Activated CD4-positive, alpha-beta memory T cell treated with anti-CD3 and anti-CD28 coated beads for 36 hours (primary cell): ENCODE data around the gene PIK3IP1. TPM values are rescaled to one million over a fixed set of nuclear protein-coding genes. Genes with fewer than 3 reads are reported as not detected.

Source experiments
- CTCF ChIA-PET: fragments of 350-600 bp; sonication (Branson Sonifier 250); formaldehyde crosslinking; loops from one replicate; lab custom pipeline; 2021; ENCODE audit warnings: antibody characterized with exemption, inconsistent platforms; lab: Charles Lee
- POLR2A ChIA-PET: fragments of 350-600 bp; sonication (Branson Sonifier 250); formaldehyde crosslinking; loops from one replicate; lab custom pipeline; 2021; ENCODE audit warnings: antibody characterized with exemption; lab: Charles Lee
- DNase-seq: peaks from one replicate; pipeline ENCODE4 v3.0.0-alpha.2; 2020
- H3K27ac Mint-ChIP-seq: one replicate; pipeline ENCODE4 v1.8.0; 2021; ENCODE audit warnings: mixed read lengths
- H3K27me3 Mint-ChIP-seq: one replicate; pipeline ENCODE4 v1.8.0; 2021; ENCODE audit warnings: mixed read lengths
- H3K36me3 Mint-ChIP-seq: one replicate; pipeline ENCODE4 v1.8.0; 2021; ENCODE audit warnings: mixed read lengths
- H3K4me1 Mint-ChIP-seq: one replicate; pipeline ENCODE4 v1.8.0; 2021; ENCODE audit warnings: low read depth, mixed read lengths
- H3K4me3 Mint-ChIP-seq: one replicate; pipeline ENCODE4 v1.8.0; 2021; ENCODE audit warnings: mild to moderate bottlenecking, mixed read lengths
- H3K9me3 Mint-ChIP-seq: one replicate; pipeline ENCODE4 v1.8.0; 2021; ENCODE audit warnings: mixed read lengths
- intact Hi-C: fragments of 100-400 bp; cut with micrococcal nuclease; formaldehyde crosslinking; loops from one replicate; pipeline ENCODE4 v1.15.1; 2023
- total RNA-seq, 2 experiments: library from RNA; stranded (reverse); gene quantifications; one replicate each; pipeline ENCODE4 v1.2.3, GENCODE V29; 2021

The PIK3IP1 gene
- total RNA-seq, 2 experiments from 2014 or later = 18.8 to 19.1 TPM

DNA sequence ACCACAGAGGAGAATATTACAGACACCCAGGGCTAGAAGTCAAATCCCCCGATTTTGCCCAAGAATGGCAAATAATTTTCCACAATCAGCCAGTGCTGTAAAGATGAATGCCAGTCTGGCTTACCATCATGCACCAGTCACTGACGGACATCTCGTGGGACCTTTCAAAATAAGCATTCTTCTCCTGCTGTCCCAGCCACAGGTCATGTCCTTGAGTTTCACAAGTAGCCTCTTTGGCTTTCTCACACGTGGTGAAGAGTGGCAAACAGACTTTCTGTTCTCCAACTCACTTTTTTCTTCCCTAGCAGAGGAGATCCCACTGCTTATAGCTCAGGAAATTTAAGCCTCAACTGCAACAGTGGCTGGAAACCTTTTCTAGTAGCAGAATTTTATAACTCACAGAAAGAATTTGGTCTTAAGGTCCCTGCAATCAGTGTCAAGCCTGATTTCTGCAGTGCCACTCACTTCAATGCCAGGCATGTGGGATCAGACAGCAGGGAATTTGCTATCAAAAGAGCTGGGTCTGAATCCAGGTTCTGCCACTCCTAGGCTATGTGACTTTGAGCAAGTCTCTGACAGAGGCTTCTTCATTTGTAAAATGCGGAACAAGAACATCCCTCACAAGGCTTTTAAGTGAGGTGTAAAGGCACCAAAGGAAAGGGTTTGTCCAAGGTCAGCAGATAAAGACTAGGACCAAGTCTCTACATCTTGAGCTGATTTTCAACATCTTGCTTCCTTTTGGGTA, 3.6 kb downstream of the PIK3IP1 start:
- H3K36me3 Mint-ChIP-seq = peaks cover 27% of the 10 kb centered on the region
- peak overlapping the region; percentile 100 for H3K27ac Mint-ChIP-seq
- peak overlapping the region; percentile 98 for H3K4me3 Mint-ChIP-seq

DNA sequence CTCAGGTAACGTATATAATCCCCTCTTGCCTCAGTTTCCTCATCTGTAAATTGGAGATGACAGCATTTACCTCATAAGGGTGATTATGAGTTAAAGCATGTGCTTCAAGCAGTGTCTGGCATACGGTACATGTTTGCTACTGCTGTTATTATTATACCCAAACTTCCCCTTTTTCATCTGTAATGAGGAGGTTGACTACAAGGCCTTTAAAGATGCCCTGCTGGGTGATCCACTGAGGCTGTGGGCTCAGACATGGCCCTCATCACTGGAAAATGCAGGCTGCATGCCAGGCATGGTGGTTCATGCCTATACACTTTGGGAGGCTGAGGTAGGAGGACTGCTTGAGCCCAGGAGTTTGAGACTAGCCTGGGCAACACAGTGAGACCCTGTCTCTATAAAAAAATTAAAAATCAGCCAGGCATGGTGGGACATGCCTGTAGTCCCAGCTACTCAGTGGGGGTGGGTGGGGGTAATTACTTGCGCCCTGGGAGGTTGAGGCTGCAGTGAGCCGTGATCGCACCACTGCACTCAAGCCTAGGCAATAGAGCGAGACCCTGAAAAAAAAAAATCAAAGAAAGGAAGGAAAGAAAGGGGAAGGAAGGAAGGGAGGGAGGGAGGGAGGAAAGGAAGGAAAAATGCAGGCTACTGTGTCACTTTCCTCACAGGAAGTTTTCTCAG, 4.3 kb downstream of the PIK3IP1 start:
- no peaks in the 10 kb centered on the region for H3K27me3 Mint-ChIP-seq
- ChIA-PET POLR2A (interaction anchor here (3.0 kb wide), 1 partner anchor 10 kb away, joined by 31 read pairs; no protein-coding TSS in a partner anchor), CTCF (interaction anchor here (1.5 to 3.0 kb wide), 3 partner anchors 13 to 76 kb away, joined by 8 to 22 read pairs (median 8); partner anchors contain the start of gene LIMK2)
- intact Hi-C loops = no loop called here
- no peak for DNase-seq
- peak overlapping the region; percentile 100 for H3K27ac Mint-ChIP-seq
- H3K4me3 Mint-ChIP-seq = peak overlapping the region; percentile 43
- peaks cover 70% of the 10 kb centered on the region for H3K4me1 Mint-ChIP-seq
- peaks cover 27% of the 10 kb centered on the region for H3K36me3 Mint-ChIP-seq
- H3K9me3 Mint-ChIP-seq = no peaks in the 10 kb centered on the region

More for the DNA sequence above, 3.6 kb downstream of the PIK3IP1 start:
- ChIA-PET CTCF (interaction anchor here (1.5 to 3.0 kb wide), 4 partner anchors 14 to 77 kb away, joined by 8 to 22 read pairs (median 8); partner anchors contain the start of gene LIMK2), POLR2A (interaction anchor here (1.1 to 3.0 kb wide), 4 partner anchors 10 to 114 kb away, joined by 3 to 31 read pairs (median 6); no protein-coding TSS in a partner anchor)
- H3K9me3 Mint-ChIP-seq = no peaks in the 10 kb centered on the region
- H3K27me3 Mint-ChIP-seq = no peaks in the 10 kb centered on the region
- DNase-seq = no peak
- H3K4me1 Mint-ChIP-seq = peaks cover 68% of the 10 kb centered on the region
- intact Hi-C loops = no loop called here

DNA sequence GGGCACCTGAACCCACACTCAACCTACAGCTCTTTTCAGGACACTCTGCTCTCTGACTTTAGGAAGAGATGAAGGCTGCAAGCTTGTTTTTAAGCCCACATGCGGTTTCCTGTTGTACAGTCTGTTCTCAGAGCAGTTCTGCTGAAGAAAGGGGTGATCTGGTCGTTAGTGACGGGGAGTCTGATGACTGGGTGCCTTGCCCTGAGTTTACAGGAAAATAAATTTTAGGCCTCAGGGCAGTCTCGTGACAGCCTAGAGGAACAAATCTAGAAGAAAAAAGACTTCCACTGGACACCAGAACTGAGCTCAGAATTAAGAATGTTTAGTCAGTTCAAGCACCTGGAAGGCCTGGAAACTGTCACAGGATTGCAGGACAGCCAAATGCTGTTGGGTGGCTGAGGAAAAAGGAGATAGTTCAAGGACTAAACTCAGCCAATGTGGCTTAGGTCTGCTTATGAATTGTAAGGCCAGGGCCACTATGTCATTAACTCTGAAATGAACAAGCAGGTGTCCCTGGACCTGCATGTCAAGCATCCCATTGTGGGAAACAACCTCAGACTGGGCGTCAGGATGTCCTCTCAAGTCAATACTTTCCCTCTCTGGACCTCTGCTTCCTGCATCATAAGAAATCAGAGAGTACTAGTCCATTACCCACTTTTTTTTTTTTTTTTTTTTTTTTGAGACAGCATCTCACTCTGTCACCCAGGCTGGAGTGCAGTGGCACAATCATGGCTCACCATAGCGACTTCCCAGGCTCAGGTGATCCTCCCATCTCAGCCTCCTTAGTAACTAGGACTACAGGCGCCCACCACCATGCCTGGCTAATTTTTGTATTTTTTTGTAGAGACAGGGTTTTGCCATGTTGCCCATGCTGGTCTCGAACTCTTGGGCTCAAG, 5.7 kb downstream of the PIK3IP1 start:
- intact Hi-C loops = loop anchor here (1.0 kb wide), 1 partner anchor 8 kb away; no protein-coding TSS in a partner anchor
- ChIA-PET POLR2A (interaction anchor here (1.0 to 1.2 kb wide), 3 partner anchors 9 to 42 kb away, joined by 3 to 11 read pairs (median 3); no protein-coding TSS in a partner anchor), CTCF (interaction anchor here (0.6 to 5.6 kb wide), 8 partner anchors 10 to 264 kb away, joined by 3 to 55 read pairs (median 6); partner anchors contain the start of genes LIMK2, PATZ1 and SELENOM)
- Mint-ChIP-seq H3K4me3 (peak overlapping the region; percentile 42), H3K36me3 (peaks cover 32% of the 10 kb centered on the region), H3K27me3 (no peaks in the 10 kb centered on the region), H3K27ac (peak overlapping the region; percentile 100), H3K4me1 (peaks cover 74% of the 10 kb centered on the region), H3K9me3 (no peaks in the 10 kb centered on the region)
- peak; percentile 77 for DNase-seq

DNA sequence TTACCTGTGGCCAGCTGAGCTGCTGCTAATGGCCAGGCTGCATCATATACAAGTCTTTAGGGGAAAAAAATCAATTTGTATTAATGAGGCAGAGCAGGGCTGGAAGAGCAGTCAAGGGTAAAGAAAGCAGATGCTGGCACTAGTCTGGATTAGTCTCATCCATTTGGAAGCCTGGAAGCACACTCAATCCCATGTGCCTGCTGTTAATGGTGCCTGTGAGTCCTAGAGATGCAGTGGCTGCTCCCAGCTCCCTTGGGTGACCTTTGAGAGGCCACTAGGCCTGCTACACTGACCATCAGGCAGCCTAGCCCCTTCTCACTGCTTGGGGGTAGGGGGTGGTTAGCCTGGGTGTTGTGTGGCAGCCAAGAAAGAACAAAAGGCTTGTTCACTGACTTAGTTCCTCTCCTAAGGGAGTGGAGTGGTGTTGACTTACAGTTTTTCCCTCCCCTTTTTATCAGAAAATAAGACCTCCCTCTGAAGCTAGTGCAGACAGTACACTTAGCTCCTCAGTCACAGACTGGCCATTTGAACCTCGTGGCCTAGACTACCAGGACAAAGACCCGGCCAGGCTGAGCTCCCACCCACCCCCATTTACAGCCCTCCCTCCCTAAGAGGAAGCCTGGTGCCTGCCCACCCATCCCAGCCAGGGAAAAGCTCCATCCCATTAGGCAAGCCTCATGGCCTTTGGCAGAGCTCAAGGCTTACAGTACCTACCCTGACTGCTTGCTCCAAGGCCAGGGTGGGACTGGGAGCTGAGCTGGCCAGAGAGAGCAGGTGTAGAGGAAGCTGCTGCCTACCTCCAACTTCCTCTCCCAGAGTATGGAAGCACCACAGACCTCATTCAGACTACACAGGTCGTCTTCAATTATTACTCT, 7.8 kb downstream of the PIK3IP1 start:
- no peak for DNase-seq
- Mint-ChIP-seq H3K27me3 (no peaks in the 10 kb centered on the region), H3K27ac (peak overlapping the region; percentile 100), H3K4me1 (peaks cover 89% of the 10 kb centered on the region), H3K36me3 (peaks cover 43% of the 10 kb centered on the region), H3K4me3 (no peak overlapping the region), H3K9me3 (no peaks in the 10 kb centered on the region)
- intact Hi-C loops = no loop called here
- ChIA-PET POLR2A (interaction anchor here (0.8 to 1.1 kb wide), 2 partner anchors 8 to 17 kb away, joined by 5 to 6 read pairs; no protein-coding TSS in a partner anchor), CTCF (interaction anchor here (0.8 to 5.6 kb wide), 4 partner anchors 12 to 73 kb away, joined by 3 to 55 read pairs (median 13); partner anchors contain the start of gene LIMK2)

DNA sequence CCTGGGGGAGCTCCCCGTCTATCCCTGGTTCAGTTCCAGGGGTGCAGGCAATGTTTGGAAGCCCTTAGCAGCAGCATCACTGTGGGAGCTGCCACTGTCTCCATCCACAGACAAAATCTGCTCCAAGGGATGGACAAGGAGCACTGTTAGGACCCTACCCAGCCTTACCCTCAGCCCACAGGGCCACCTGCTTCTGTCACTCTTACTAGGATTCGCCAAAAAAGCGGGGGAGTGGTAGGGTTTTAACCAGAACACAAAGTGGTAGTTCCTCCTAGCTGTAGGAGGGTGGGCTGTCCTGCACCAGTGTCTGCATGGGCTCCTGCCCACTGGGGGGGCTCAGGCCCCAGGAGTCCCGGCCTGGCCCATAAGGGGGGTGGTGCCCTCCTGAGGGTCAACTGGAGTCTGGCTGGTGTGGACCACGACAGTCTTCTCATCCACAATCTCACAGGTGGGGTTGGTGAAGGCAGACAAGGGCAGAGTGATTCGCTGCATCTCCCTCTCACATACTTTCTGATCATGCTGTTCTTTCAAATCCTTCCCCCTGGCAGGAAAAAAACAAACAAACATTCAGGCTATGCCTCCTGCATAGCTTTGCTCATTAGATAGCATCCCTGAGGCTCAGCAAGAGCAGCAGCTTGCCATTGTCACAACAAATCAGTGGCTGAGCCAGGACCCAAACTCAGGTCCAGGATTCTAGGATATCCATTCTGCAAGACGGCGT, 9.4 kb downstream of the PIK3IP1 start:
- no peaks in the 10 kb centered on the region for H3K27me3 Mint-ChIP-seq
- H3K27ac Mint-ChIP-seq = peak overlapping the region; percentile 100
- DNase-seq = no peak
- peaks cover 47% of the 10 kb centered on the region for H3K36me3 Mint-ChIP-seq
- H3K4me1 Mint-ChIP-seq = peaks cover 91% of the 10 kb centered on the region
- no peak overlapping the region for H3K4me3 Mint-ChIP-seq
- CTCF ChIA-PET = interaction anchor here (0.6 to 5.6 kb wide), 4 partner anchors 9 to 79 kb away, joined by 3 to 55 read pairs (median 4); partner anchors contain the start of gene PIK3IP1
- H3K9me3 Mint-ChIP-seq = no peaks in the 10 kb centered on the region
- intact Hi-C loops = no loop called here
- POLR2A ChIA-PET = interaction anchor here (0.7 kb wide), 1 partner anchor 10 kb away, joined by 3 read pairs; the partner anchor contains the start of gene PIK3IP1

DNA sequence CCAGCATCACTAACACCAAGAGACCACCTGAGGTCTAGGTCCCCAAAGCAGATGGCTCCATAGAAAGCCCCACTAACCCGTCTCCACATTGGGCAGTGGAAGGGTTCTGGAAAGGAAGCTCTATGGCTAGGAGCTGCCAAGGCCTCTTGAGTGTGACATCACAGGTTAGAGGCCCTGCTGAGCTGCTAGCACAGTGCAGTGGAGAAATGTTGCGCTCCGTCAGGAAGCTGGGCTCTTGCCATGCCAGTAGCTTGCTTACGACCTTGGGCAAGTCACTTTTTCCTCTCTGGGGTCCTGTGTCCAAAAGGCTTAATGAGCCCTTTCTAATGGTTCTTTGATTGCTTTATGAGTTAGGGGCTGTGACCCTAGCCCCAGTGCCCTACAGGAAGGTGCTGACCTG, 10.6 kb downstream of the PIK3IP1 start:
- peaks cover 49% of the 10 kb centered on the region for H3K36me3 Mint-ChIP-seq
- peak overlapping the region; percentile 83 for H3K27ac Mint-ChIP-seq
- peaks cover 90% of the 10 kb centered on the region for H3K4me1 Mint-ChIP-seq
- POLR2A ChIA-PET = interaction anchor here (0.6 to 1.5 kb wide), 3 partner anchors 9 to 87 kb away, joined by 6 to 7 read pairs (median 6); partner anchors contain the start of gene PIK3IP1
- no peak for DNase-seq
- CTCF ChIA-PET = interaction anchor here (0.9 to 5.6 kb wide), 3 partner anchors 9 to 175 kb away, joined by 3 to 55 read pairs (median 4); partner anchors contain the start of genes PIK3IP1 and SELENOM
- no peaks in the 10 kb centered on the region for H3K9me3 Mint-ChIP-seq
- intact Hi-C loops = no loop called here
- no peak overlapping the region for H3K4me3 Mint-ChIP-seq
- no peaks in the 10 kb centered on the region for H3K27me3 Mint-ChIP-seq

DNA sequence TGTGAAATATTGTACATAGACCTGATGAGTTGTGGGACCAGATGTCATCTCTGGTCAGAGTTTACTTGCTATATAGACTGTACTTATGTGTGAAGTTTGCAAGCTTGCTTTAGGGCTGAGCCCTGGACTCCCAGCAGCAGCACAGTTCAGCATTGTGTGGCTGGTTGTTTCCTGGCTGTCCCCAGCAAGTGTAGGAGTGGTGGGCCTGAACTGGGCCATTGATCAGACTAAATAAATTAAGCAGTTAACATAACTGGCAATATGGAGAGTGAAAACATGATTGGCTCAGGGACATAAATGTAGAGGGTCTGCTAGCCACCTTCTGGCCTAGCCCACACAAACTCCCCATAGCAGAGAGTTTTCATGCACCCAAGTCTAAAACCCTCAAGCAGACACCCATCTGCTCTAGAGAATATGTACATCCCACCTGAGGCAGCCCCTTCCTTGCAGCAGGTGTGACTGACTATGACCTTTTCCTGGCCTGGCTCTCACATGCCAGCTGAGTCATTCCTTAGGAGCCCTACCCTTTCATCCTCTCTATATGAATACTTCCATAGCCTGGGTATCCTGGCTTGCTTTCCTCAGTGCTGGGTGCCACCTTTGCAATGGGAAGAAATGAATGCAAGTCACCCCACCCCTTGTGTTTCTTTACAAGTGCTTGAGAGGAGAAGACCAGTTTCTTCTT, 12.3 kb downstream of the PIK3IP1 start:
- peak overlapping the region; percentile 96 for H3K27ac Mint-ChIP-seq
- H3K4me1 Mint-ChIP-seq = peaks cover 78% of the 10 kb centered on the region
- POLR2A ChIA-PET = interaction anchor here (2.2 to 3.3 kb wide), 3 partner anchors 10 to 67 kb away, joined by 8 to 31 read pairs (median 18); partner anchors contain the start of genes LIMK2 and PIK3IP1
- CTCF ChIA-PET = interaction anchor here (0.8 to 3.3 kb wide), 5 partner anchors 11 to 172 kb away, joined by 4 to 19 read pairs (median 6); partner anchors contain the start of genes LIMK2, PIK3IP1 and SELENOM
- no peaks in the 10 kb centered on the region for H3K9me3 Mint-ChIP-seq
- no peaks in the 10 kb centered on the region for H3K27me3 Mint-ChIP-seq
- H3K36me3 Mint-ChIP-seq = peaks cover 51% of the 10 kb centered on the region
- intact Hi-C loops = loop anchor here (2.0 to 10.0 kb wide), 3 partner anchors 13 to 335 kb away; partner anchors contain the start of gene PIK3IP1
- DNase-seq = no peak
- no peak overlapping the region for H3K4me3 Mint-ChIP-seq

DNA sequence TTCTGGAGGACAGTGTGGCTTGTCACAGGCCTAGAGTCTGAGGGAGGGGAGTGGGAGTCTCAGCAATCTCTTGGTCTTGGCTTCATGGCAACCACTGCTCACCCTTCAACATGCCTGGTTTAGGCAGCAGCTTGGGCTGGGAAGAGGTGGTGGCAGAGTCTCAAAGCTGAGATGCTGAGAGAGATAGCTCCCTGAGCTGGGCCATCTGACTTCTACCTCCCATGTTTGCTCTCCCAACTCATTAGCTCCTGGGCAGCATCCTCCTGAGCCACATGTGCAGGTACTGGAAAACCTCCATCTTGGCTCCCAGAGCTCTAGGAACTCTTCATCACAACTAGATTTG, 13.0 kb downstream of the PIK3IP1 start:
- Mint-ChIP-seq H3K4me1 (peaks cover 71% of the 10 kb centered on the region), H3K27ac (peak overlapping the region; percentile 96), H3K9me3 (no peaks in the 10 kb centered on the region), H3K4me3 (no peak overlapping the region), H3K36me3 (peaks cover 55% of the 10 kb centered on the region), H3K27me3 (no peaks in the 10 kb centered on the region)
- intact Hi-C loops = loop anchor here (2.0 to 10.0 kb wide), 3 partner anchors 14 to 334 kb away; partner anchors contain the start of gene PIK3IP1
- ChIA-PET CTCF (interaction anchor here (0.8 to 3.3 kb wide), 6 partner anchors 10 to 172 kb away, joined by 3 to 19 read pairs (median 5); partner anchors contain the start of genes LIMK2, PIK3IP1 and SELENOM), POLR2A (interaction anchor here (2.2 to 3.3 kb wide), 3 partner anchors 10 to 67 kb away, joined by 8 to 31 read pairs (median 18); partner anchors contain the start of genes LIMK2 and PIK3IP1)
- no peak for DNase-seq
